Stimulated activated CD4-positive, alpha-beta T cell treated with anti-CD3 and anti-CD28 coated beads, Interleukin-12 subunit alpha, Interleukin-12 subunit beta, amount 100 ng/mL, for 4 hours (primary cell): ENCODE results near the gene CCM2.
"Not testable (repeated sequence)": the region's sequence is repeated elsewhere in the genome, so short reads cannot be mapped to it uniquely, and the experiment has no call there.

Experiments used
- DNase-seq: peaks from one replicate; pipeline ENCODE4 v3.0.0-alpha.2; 2020

The CCM2 gene

DNA sequence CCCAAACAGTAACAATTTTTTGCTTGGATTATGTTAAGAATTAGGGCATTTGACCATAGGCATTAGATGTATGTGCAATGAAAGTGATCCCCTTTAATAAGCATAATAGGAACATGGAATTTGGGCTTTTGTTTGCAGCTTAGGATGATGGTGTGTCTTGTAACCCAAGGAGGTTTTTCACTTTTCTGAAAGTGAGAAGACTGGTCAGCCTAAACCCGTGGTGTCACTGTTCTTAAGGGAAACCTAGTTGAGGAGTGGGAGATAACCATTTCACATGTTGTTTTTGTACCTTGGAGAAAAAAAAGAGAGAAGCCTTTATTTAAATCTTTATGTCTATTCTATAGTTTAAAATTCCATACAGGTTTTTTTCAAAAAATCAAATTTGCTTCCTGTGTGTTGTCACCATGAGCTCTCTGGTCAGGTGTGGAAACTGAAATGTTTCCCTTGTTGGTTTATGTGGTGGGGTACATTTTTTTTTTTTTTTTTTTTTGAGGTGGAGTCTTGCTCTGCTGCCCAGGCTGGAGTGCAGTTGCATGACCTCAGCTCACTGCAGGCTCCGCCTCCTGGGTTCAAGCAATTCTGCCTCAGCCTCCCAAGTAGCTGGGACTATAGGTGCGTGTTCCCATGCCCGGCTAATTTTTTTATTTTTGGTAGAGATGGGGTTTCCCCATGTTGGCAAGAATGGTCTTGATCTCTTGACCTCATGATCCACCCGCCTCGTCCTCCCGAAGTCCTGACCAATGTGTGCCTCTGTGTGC, 7.7 kb downstream of the CCM2 start:
- DNase-seq: no peak

GRCh38 chr7:45013465-45013967, 13.5 kb downstream of the CCM2 start:
- DNase-seq: no peak

GRCh38 chr7:45015313-45015712, 15.3 kb downstream of the CCM2 start:
- no peak for DNase-seq

DNA sequence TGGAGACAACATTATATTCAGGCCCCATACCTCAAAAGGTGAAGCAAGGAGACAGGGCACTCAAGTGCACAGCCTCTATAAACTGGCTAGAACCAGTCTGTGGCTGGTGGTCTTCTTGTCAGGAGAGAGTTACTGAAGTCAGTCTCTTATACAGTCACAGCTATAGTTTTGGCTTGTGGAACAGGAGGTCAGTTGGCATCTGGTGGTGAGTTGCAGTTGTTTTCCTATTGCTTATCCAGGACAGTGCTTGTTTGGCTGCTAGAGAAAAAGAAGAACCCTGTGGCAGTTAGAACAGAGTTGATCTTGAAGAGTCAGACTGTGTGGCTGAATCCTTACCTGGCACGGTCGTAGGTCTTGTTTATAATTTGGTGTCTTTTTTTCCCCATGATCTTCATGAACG, 17.3 kb downstream of the CCM2 start:
- no peak for DNase-seq

GRCh38 chr7:45020915-45021314, 20.9 kb downstream of the CCM2 start:
- DNase-seq: no peak

- no peak for DNase-seq
Measured at GRCh38 chr7:45021604-45022296, 21.7 kb downstream of the CCM2 start.

DNA sequence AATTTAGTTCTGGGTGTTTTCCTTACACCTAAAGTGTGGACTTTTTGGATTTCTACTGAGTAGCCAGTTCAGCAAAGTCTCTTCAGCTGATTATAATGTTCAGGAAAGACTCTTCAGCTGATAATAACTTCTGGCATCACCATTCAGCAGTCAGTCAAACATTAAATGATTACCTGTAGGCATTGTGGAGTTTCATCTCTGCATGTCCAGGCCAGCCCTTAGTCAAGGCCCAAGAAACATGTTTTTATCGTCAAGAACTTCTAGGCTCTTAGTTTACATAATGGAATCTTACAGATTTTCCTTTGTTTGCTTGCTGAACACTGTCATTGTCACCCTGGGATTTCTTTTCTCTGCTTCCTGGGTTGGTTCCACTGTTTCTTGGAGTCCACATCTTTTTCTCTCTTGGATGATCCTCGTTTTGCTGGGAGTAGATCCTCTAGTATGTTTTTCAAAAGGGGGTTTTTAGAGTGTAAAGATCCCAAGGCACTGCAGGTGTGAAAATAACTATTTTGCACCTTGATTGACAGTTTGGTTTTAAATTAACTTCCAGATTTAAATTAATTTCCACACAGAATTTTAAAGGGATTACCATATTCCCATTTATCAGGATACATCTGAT, 24.2 kb downstream of the CCM2 start:
- no peak for DNase-seq

DNA sequence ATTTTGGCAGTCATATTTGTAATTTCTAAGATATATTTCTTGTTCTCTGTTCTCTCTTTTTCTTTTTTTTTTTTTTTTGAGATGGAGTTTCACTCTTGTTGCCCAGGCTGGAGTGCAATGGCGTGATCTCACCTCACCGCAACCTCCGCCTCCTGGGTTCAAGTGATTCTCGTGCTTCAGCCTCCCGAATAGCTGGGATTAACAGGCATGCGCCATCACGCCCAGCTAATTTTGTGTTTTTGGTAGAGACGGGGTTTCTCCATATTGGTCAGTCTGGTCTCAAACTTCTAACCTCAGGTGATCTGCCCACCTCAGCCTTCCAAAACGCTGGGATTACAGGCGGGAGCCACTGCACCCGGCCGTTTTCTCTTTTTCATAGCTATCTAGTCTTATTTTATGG, 25.5 kb downstream of the CCM2 start:
- DNase-seq: not testable (repeated sequence)

GRCh38 chr7:45026013-45026412, 26.0 kb downstream of the CCM2 start:
- no peak for DNase-seq

DNA sequence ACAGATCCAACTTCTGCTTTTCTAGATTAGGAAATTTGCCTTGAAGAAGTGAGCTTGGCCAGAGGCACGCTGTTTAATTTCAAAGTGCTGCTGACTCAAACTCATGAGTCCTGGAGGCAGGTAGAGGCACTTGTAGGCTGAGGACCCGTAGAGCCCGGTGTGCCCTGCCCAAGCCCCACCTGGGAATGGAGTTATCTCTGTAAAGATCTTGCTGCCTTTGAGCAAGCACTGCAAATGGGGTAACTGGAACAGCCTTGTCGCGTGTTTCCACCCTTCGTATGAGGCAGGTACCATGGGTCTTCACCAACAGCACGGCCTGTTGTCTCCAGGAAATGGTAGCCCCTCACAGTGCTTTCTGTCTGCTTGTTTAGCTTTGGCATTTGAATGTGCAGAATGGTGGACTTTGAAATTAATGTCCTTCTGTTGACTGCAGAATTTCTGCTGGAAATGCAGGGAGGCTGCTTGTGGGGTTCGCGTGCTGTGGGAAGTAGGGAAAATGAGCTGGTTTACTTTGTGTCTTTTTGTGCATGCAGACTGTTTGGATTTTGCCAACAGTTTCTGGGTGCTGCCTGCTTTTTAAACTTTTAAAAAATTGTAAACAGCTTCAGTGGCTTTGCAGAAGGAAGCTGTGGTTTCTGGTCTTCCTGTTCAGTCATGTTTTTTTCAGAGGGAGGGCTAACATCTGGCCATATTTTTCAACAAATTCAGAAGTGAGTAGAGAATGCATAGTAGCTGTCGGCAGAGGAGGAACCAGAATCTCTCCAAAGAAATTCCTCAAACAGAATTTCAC, 27.2 kb downstream of the CCM2 start:
- DNase-seq: no peak

DNA sequence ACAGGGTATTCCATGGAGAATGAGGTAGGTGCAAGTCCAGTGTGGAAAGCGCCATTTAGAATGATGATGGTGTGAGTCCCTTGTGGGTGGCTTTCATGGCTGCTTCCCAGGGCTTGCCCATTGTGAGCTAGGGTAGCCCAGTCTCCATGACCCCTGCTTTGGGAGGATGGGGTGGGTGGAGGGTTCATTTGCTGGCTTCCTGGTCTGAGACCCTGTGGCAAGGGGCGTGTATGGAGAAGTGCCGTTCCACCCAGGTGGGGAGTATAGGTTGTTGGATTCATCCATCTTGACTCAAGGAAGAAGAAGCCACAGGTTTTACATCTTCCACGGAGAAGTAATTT, 27.7 kb downstream of the CCM2 start:
- no peak for DNase-seq

- DNase-seq: no peak
Measured at GRCh38 chr7:45028138-45028919, 28.3 kb downstream of the CCM2 start.

GRCh38 chr7:45028920-45029344, 28.9 kb downstream of the CCM2 start:
- no peak for DNase-seq

- DNase-seq: no peak
Measured at GRCh38 chr7:45031829-45032228, 31.8 kb downstream of the CCM2 start.

DNA sequence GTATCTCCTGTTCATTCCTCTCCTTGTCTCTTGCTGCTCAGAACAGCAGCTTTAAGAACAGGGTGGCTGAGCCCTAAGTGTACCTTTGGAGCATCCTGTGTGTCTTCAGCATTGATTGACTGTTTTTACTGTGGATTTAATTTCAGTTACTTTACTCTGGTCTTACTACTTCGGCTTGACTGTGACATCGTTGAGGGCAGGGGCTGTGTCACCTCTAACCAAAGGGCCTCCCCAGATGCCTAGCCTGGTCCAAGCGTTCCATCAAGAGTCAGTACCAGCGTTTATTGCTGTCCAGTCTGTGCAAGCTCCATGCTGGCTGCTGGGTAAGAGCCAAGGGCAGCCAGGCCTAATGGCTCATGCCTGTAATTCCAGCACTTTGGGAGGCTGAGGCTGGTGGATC, 32.4 kb downstream of the CCM2 start:
- DNase-seq: no peak

DNA sequence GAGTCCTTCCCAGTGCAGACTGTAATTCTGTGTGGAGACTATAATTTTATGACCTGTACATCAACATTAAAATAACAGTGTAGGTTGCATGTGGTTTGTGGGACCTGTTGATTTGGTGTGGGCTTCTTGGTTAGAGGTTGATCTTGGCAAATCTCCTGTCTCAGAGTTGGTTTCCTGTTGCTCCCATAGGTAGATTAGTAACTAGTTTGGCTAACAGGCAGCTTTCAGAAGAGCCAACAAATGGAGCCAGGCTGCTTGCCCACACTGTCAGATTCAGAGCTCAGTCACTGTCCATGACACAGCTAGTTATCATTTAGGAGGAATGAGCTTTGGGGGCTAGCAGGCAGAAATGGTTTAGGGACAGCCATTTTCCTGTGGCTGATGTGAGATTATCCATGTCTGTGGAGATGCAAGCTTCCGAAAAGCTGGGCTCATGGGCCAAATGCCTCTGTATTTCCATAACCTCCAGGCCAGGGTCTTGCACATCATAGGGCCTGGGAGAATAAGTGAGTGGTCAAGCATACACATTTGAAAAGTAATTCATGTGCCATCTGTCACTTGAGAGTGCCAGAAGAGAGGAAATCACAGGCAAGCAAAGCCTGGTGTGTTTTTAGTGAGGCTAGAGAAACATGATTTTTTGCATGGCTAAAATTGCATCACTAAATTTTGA, 33.4 kb downstream of the CCM2 start:
- DNase-seq: no peak

GRCh38 chr7:45033931-45034290, 33.9 kb downstream of the CCM2 start:
- no peak for DNase-seq

GRCh38 chr7:45034710-45035109, 34.7 kb downstream of the CCM2 start:
- DNase-seq: not testable (repeated sequence)

DNA sequence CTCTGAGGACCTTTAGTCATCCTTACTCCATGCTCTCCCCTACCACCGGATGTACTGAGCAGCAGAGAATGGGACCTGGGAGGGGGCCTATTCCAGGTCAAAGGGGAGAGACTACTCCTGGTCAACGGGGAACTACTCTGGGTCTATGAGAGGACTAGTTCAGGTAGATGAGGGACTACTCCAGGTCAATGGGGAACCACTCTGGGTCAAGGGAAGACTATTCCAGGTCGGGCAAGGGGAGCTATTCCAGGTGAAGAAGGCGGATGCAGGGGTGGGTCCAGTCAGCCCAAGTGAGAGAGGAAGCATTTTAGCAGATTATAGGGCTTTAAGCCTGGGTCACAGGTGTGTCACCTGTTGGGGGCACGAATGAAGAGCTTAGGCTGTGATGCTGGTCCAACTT, 35.4 kb downstream of the CCM2 start:
- DNase-seq: no peak

- DNase-seq: no peak
Measured at GRCh38 chr7:45035893-45036292, 35.9 kb downstream of the CCM2 start.

- no peak for DNase-seq
Measured at GRCh38 chr7:45036317-45036716, 36.3 kb downstream of the CCM2 start.

- DNase-seq: no peak
Measured at GRCh38 chr7:45036796-45037195, 36.8 kb downstream of the CCM2 start.
